WTC11 (cell line): ENCODE measurements around the gene ZBP1. TPM values are rescaled to one million over a fixed set of nuclear protein-coding genes. Genes with fewer than 3 reads are reported as not detected.

Source experiments
- ATAC-seq: fragments of 200-7000 bp; cut with Tn5 transposase; 2 replicates; pipeline ENCODE4 v1.10.0; 2021; ENCODE audit warnings: mild to moderate bottlenecking, moderate library complexity
- CTCF ChIA-PET: fragments of 300-600 bp; sonication (Branson Sonifier 250); formaldehyde crosslinking; loops from one replicate; lab custom pipeline; 2021; ENCODE audit warnings: antibody characterized with exemption; lab: Charles Lee
- POLR2A ChIA-PET: fragments of 350-600 bp; sonication (Branson Sonifier 250); formaldehyde crosslinking; loops from one replicate; lab custom pipeline; 2021; ENCODE audit warnings: antibody characterized with exemption; lab: Charles Lee
- DNase-seq: peaks from one replicate; pipeline ENCODE4 v3.0.0; 2021; ENCODE audit warnings: low spot score
- H3K27ac Mint-ChIP-seq: 2 replicates; pipeline ENCODE4 v1.8.0; 2021; ENCODE audit warnings: mixed read lengths
- H3K27me3 Mint-ChIP-seq: 2 replicates; pipeline ENCODE4 v1.8.0; 2021; ENCODE audit warnings: low read depth, mild to moderate bottlenecking, moderate library complexity, mixed read lengths
- H3K36me3 Mint-ChIP-seq: 2 replicates; pipeline ENCODE4 v1.8.0; 2021; ENCODE audit warnings: mixed read lengths
- H3K4me1 Mint-ChIP-seq: 2 replicates; pipeline ENCODE4 v1.8.0; 2022; ENCODE audit warnings: mixed read lengths
- H3K4me3 Mint-ChIP-seq: 2 replicates; pipeline ENCODE4 v1.8.0; 2021; ENCODE audit warnings: mild to moderate bottlenecking, moderate library complexity, mixed read lengths
- H3K9me3 Mint-ChIP-seq: 2 replicates; pipeline ENCODE4 v1.8.0; 2021; ENCODE audit warnings: mixed read lengths
- ATF3 ChIP-seq: sonication (generic); formaldehyde crosslinking; conservative IDR thresholded peaks from 2 replicates; pipeline ENCODE4 v1.8.1; 2022; ENCODE audit warnings: mild to moderate bottlenecking, missing genetic modification reagents
- CBFB ChIP-seq: sonication (generic); formaldehyde crosslinking; IDR thresholded peaks from 2 replicates; pipeline ENCODE4 v1.8.1; 2022; ENCODE audit warnings: mild to moderate bottlenecking, low read depth, missing genetic modification reagents
- CTCF ChIP-seq: fragments of 200-600 bp; IDR thresholded peaks from 2 replicates; pipeline ENCODE4 v1.8.0; 2022; ENCODE audit warnings: antibody characterized with exemption
- FOXP4 ChIP-seq: sonication (generic); formaldehyde crosslinking; IDR thresholded peaks from 2 replicates; pipeline ENCODE4 v1.8.0; 2022; ENCODE audit warnings: mild to moderate bottlenecking, missing genetic modification reagents
- NR1H2 ChIP-seq: sonication (generic); formaldehyde crosslinking; IDR thresholded peaks from 2 replicates; pipeline ENCODE4 v1.9.0; 2021; ENCODE audit warnings: mild to moderate bottlenecking, moderate library complexity, missing genetic modification reagents
- PREB ChIP-seq: sonication (generic); formaldehyde crosslinking; IDR thresholded peaks from 2 replicates; pipeline ENCODE4 v1.8.1; 2022; ENCODE audit warnings: mild to moderate bottlenecking, missing genetic modification reagents, moderate library complexity, borderline replicate concordance
- SMAD3 ChIP-seq: sonication (generic); formaldehyde crosslinking; IDR thresholded peaks from 2 replicates; pipeline ENCODE4 v1.8.0; 2022; ENCODE audit warnings: missing genetic modification reagents, mild to moderate bottlenecking, borderline replicate concordance
- STAT6 ChIP-seq: sonication (generic); formaldehyde crosslinking; conservative IDR thresholded peaks from 2 replicates; pipeline ENCODE4 v1.8.1; 2023; ENCODE audit warnings: mild to moderate bottlenecking, low read depth, missing genetic modification reagents, moderate library complexity
- USF1 ChIP-seq: sonication (generic); formaldehyde crosslinking; IDR thresholded peaks from 2 replicates; pipeline ENCODE4 v1.8.0; 2022; ENCODE audit warnings: mild to moderate bottlenecking, missing genetic modification reagents
- ZBTB43 ChIP-seq: sonication (generic); formaldehyde crosslinking; IDR thresholded peaks from 2 replicates; pipeline ENCODE4 v1.8.1; 2023; ENCODE audit warnings: mild to moderate bottlenecking, missing genetic modification reagents
- ZMAT4 ChIP-seq: fragments of 250-450 bp; sonication (Bioruptor Pico); IDR thresholded peaks from 2 replicates; pipeline ENCODE4 v1.9.0; 2021; ENCODE audit warnings: mild to moderate bottlenecking
- ZNF138 ChIP-seq: sonication (generic); formaldehyde crosslinking; conservative IDR thresholded peaks from 2 replicates; pipeline ENCODE4 v1.8.1; 2022; ENCODE audit warnings: mild to moderate bottlenecking, moderate library complexity, missing genetic modification reagents
- ZNF425 ChIP-seq: fragments of 250-450 bp; sonication (Bioruptor Pico); conservative IDR thresholded peaks from 2 replicates; pipeline ENCODE4 v1.9.0; 2021; ENCODE audit warnings: mild to moderate bottlenecking
- ZNF532 ChIP-seq: fragments of 250-450 bp; sonication (Bioruptor Pico); IDR thresholded peaks from 2 replicates; pipeline ENCODE4 v1.9.0; 2021; ENCODE audit warnings: mild to moderate bottlenecking, borderline replicate concordance
- total RNA-seq: library from RNA; stranded (reverse); gene quantifications from 3 replicates; pipeline ENCODE4 v1.2.3, GENCODE V29; 2021

ZBP1 gene
- total RNA-seq, 1 experiment from 2014 or later = not detected

GRCh38 chr20:57574954-57575353, 45.3 kb downstream of the ZBP1 start (continued):
- TF ChIP-seq ZBTB43 = no peak
- TF ChIP-seq USF1 = no peak

- peaks cover 27% of the 10 kb centered on the region for H3K4me1 Mint-ChIP-seq
- H3K36me3 Mint-ChIP-seq = no peaks in the 10 kb centered on the region
- no peaks in the 10 kb centered on the region for H3K9me3 Mint-ChIP-seq
- CTCF ChIA-PET = interaction anchor here (0.6 to 2.1 kb wide), 16 partner anchors 9 to 121 kb away, joined by 3 to 9 read pairs (median 3); partner anchors contain the start of gene PCK1
- H3K4me3 Mint-ChIP-seq = no peak overlapping the region
- H3K27me3 Mint-ChIP-seq = peaks cover 4% of the 10 kb centered on the region
- no peak overlapping the region for H3K27ac Mint-ChIP-seq
- TF ChIP-seq CTCF (peak; percentile 49), ZNF425 (no peak)
- TF ChIP-seq, all 79 proteins: peak for 1
- DNase-seq (peak; percentile 51), ATAC-seq (peak; percentile 76)
- POLR2A ChIA-PET = no interaction called here
These were observed 46.3 kb downstream of the ZBP1 start for GRCh38 chr20:57573894-57574293.

GRCh38 chr20:57573242-57573641, 47.0 kb downstream of the ZBP1 start:
- Mint-ChIP-seq H3K4me3 (peak overlapping the region; percentile 6; the same call in 1 of the 2 replicates), H3K4me1 (peaks cover 30% of the 10 kb centered on the region), H3K36me3 (no peaks in the 10 kb centered on the region), H3K9me3 (no peaks in the 10 kb centered on the region), H3K27me3 (peaks cover 4% of the 10 kb centered on the region), H3K27ac (no peak overlapping the region)
- ATAC-seq (peak; percentile 51), DNase-seq (peak; percentile 22)
- TF ChIP-seq PREB (no peak), ZNF532 (no peak), SMAD3 (CRISPR knock-in tag) (no peak), ZNF138 (CRISPR knock-in tag) (no peak), CBFB (CRISPR knock-in tag) (no peak), ATF3 (no peak), FOXP4 (CRISPR knock-in tag) (no peak), ZMAT4 (no peak), NR1H2 (CRISPR knock-in tag) (no peak), STAT6 (no peak)
- ChIA-PET POLR2A (no interaction called here), CTCF (interaction anchor here (0.7 to 2.1 kb wide), 18 partner anchors 8 to 104 kb away, joined by 3 to 9 read pairs (median 4); partner anchors contain the start of gene PCK1)
